Kidney (tissue), 14 donors: ENCODE results near the gene JAZF1. TPM values are rescaled to one million over a fixed set of nuclear protein-coding genes. Genes with fewer than 3 reads are reported as not detected.
A peak's percentile ranks its signal among the peaks of the same experiment; 100 is the strongest.
"Not testable (repeated sequence)": the region's sequence is repeated elsewhere in the genome, so short reads cannot be mapped to it uniquely, and the experiment has no call there.

Experiments
- DNase-seq, 5 donors: peaks; one replicate each; pipeline ENCODE4 v3.0.0-alpha.2; 2013 to 2020
- FAIRE-seq: peaks from 2 replicates; lab custom pipeline; 2012; peaks lifted over from hg19 to GRCh38; lab: Jason Lieb, UNC
- H3K27ac ChIP-seq, 2 donors: one replicate each; pipeline ENCODE4 v1.7.0; 2013; ENCODE audit warnings: low read depth in 2 of 2, low read length in 2 of 2, inconsistent platforms in 1 of 2
- H3K27me3 ChIP-seq: one replicate; pipeline ENCODE4 v1.7.1; 2013; ENCODE audit warnings: low read length, inconsistent platforms; ENCODE audit not compliant: control insufficient read depth, insufficient read depth
- H3K36me3 ChIP-seq, 3 donors: one replicate each; pipeline versions ENCODE4 v1.7.0 to v1.7.1; 2013; ENCODE audit warnings: low read length in 3 of 3, control low read depth in 1 of 3, inconsistent platforms in 1 of 3; ENCODE audit not compliant: insufficient read depth in 3 of 3, control insufficient read depth in 2 of 3
- H3K4me1 ChIP-seq, 3 donors: one replicate each; pipeline versions ENCODE4 v1.7.0 to v1.7.1; 2013; ENCODE audit warnings: low read length in 3 of 3, inconsistent platforms in 1 of 3, low read depth in 1 of 3; ENCODE audit not compliant: control insufficient read depth in 2 of 3, insufficient read depth in 2 of 3
- H3K4me3 ChIP-seq, 3 donors: one replicate each; pipeline versions ENCODE4 v1.7.0 to v1.8.1; 2013; ENCODE audit warnings: low read length in 3 of 3, control low read depth in 1 of 3, inconsistent platforms in 1 of 3
- H3K9ac ChIP-seq, 3 donors: one replicate each; pipeline versions ENCODE4 v1.7.0 to v1.7.1; 2013; ENCODE audit warnings: low read length in 3 of 3, control low read depth in 1 of 3, inconsistent platforms in 1 of 3
- H3K9me3 ChIP-seq, 3 donors: one replicate each; pipeline versions ENCODE4 v1.7.0 to v1.7.1; 2013; ENCODE audit warnings: low read length in 3 of 3, control low read depth in 1 of 3, inconsistent platforms in 1 of 3; ENCODE audit not compliant: control insufficient read depth in 2 of 3, insufficient read depth in 1 of 3
- intact Hi-C: fragments of 100-400 bp; cut with DNase I; formaldehyde crosslinking; loops from one replicate; pipeline ENCODE4 v1.11.1; 2022
- polyA plus RNA-seq: library from polyadenylated mRNA; stranded (reverse); fragments of 350-450 nt; fragmentation: Illumina TruSeq; extraction: RNeasy Lipid Tissue Mini Kit (QIAGEN cat#74804); gene quantifications from one replicate; pipeline ENCODE4 v1.2.3, GENCODE V29; 2014; ENCODE audit warnings: low read depth, low replicate concordance; ENCODE audit not compliant: insufficient read depth
- total RNA-seq: library from RNA; stranded (reverse); fragmentation: NEBNext Ultra II Directional; extraction: Animal tissue kit (Norgen Biotek cat#: 25700); gene quantifications from one replicate; pipeline ENCODE4 v1.2.1, GENCODE V29; 2021
- TF ChIP-seq, protein P1 (sequence below): IDR thresholded peaks from 3 replicates; pipeline ENCODE4 v1.5.1; 2012; ENCODE audit warnings: mild to moderate bottlenecking, moderate library complexity, borderline replicate concordance; ENCODE audit not compliant: insufficient read depth; ENCODE audit errors: extremely low read depth
- donor health status: control.
- donor health status: control.
- donor health status: control.
- donor health status: control.
- donor health status: control.
- donor health status: DM: yes; HTN: yes; CAD: no.
- donor health status: Normal renal cell carcinoma (clear cell type).

JAZF1 gene
- total and polyA plus RNA-seq, 2 donors from 2014 or later = 5.7 to 13.1 TPM

DNA sequence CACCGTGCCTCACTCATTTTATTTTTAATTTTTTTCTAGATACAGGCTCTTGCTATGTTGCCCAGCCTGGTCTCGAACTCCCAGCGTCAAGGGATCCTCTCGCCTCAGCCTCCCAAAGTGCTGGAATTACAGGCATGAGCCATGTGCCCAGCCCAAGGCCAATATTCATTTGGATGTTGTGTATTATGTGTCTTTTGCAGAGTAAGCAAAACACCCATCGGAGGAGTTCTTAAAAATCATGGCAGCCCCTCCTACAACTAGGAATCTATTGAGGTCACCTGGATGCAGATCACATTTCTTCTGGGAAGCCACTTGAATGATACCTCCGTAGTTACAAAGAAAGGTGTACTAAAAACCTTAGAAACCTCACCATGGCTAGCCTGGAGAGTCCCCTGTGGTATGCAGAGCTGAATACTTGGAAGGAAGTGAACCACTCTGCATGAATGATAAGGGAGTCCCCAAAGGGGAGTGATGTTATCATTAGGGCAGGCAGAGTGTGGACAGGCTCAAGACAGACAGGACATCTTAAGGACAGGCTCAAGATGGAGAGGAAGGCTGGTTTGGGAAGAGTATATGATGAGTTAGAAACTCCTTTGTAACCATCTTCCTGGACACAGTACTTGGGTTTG is 254.9 kb downstream of the JAZF1 start:
- FAIRE-seq = no peak
- H3K36me3 ChIP-seq = no peaks in the 10 kb centered on the region
- intact Hi-C loops = no loop called here
- no peaks in the 10 kb centered on the region for H3K9me3 ChIP-seq
- H3K27me3 ChIP-seq = no peaks in the 10 kb centered on the region
- DNase-seq = no peak
- no peak overlapping the region for H3K9ac ChIP-seq
- H3K4me1 ChIP-seq = no peaks in the 10 kb centered on the region
- H3K4me3 ChIP-seq = no peak overlapping the region
- no peak overlapping the region for H3K27ac ChIP-seq
- TF ChIP-seq, protein P1, sequence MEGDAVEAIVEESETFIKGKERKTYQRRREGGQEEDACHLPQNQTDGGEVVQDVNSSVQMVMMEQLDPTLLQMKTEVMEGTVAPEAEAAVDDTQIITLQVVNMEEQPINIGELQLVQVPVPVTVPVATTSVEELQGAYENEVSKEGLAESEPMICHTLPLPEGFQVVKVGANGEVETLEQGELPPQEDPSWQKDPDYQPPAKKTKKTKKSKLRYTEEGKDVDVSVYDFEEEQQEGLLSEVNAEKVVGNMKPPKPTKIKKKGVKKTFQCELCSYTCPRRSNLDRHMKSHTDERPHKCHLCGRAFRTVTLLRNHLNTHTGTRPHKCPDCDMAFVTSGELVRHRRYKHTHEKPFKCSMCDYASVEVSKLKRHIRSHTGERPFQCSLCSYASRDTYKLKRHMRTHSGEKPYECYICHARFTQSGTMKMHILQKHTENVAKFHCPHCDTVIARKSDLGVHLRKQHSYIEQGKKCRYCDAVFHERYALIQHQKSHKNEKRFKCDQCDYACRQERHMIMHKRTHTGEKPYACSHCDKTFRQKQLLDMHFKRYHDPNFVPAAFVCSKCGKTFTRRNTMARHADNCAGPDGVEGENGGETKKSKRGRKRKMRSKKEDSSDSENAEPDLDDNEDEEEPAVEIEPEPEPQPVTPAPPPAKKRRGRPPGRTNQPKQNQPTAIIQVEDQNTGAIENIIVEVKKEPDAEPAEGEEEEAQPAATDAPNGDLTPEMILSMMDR = no peak

DNA sequence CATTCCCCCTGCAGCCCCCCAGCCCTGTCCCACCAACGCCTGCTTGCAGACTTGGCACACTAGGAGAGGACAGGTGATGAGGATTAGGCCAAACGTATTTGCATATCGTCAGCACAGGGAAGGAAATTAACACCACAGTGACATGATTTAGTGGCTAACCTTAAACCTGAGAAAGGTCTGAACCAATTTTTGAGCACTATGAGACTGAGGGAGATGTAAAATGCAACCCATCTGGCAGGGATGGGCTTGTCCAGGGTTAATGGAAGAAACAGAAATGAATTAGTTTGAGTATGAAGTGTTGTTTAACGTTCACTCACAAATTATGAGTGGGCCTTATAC is 257.0 kb downstream of the JAZF1 start:
- intact Hi-C loops = no loop called here
- H3K4me3 ChIP-seq = no peak overlapping the region
- no peak overlapping the region for H3K9ac ChIP-seq
- DNase-seq = no peak
- no peaks in the 10 kb centered on the region for H3K36me3 ChIP-seq
- no peak overlapping the region for H3K27ac ChIP-seq
- FAIRE-seq = no peak
- no peaks in the 10 kb centered on the region for H3K9me3 ChIP-seq
- TF ChIP-seq, protein P1 = no peak
- H3K4me1 ChIP-seq = no peaks in the 10 kb centered on the region
- no peaks in the 10 kb centered on the region for H3K27me3 ChIP-seq

DNA sequence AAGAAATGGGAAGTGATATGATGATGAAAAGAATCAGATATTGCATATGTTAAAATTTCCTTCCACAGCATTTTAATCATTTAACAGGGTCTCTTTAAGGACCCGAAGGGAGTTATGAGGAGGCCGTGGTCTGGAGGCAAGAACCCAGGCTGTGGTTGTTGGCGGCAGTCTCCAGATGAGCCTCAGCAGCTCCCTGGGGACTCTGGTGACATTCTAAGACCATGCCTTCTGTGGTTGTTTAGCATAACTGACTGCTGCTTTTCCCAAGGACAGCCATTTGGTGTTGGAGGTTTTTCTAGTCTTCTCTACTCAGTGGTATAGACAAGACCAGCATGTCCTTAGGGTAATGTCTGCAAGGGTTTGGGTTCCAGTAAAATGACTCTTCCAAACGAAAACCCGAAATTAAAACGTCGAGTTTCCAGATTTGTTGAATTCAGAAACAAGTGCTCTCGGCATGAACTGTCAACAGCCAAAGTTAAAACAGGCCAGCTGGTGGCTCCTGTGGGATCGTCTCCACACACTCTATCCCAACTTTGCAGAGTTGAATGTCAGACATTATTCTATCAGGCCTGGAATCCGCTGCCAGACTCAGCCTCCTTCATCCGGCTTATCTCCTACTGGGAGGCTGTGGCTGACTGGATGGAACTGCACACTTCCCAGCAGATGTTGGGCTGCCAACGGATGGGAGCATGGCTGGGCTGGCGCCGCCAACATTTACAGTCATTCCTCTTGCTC is 257.5 kb downstream of the JAZF1 start:
- FAIRE-seq (no peak), DNase-seq (peak in 3 of 5 donors; percentile 51 to 70 (median 70))
- Histone ChIP-seq H3K36me3 (no peaks in the 10 kb centered on the region), H3K27me3 (no peaks in the 10 kb centered on the region), H3K9ac (no peak overlapping the region), H3K9me3 (no peaks in the 10 kb centered on the region), H3K27ac (no peak overlapping the region), H3K4me3 (no peak overlapping the region), H3K4me1 (no peaks in the 10 kb centered on the region)
- TF ChIP-seq, protein P1 = no peak
- intact Hi-C loops = no loop called here

DNA sequence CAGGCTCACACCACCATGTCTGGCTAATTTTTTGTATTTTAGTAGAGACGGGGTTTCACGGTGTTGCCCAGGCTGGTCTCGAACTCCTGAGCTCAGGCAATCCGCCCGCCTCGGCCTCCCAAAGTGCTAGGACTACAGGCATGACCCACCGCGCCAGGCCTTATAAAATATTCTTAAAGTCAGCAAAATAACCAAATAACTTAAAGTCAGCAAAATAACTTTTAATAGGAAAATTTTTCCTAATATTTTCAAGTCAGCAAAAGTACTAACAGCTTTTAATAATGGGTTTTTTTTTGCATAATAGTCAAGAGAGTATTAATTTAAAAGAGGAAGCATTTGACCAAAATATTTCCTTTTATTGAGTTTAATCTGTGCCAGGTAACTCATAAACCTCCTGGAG is 258.2 kb downstream of the JAZF1 start:
- DNase-seq, H3K36me3 ChIP-seq, H3K9ac ChIP-seq, H3K27me3 ChIP-seq, FAIRE-seq, H3K4me3 ChIP-seq, H3K27ac ChIP-seq, H3K4me1 ChIP-seq, H3K9me3 ChIP-seq, intact Hi-C loops: not testable (repeated sequence)
